Measurements from ENCODE around the gene NEB. TPM values are rescaled to one million over a fixed set of nuclear protein-coding genes. Genes with fewer than 3 reads are reported as not detected.
"Not testable (repeated sequence)": the region's sequence is repeated elsewhere in the genome, so short reads cannot be mapped to it uniquely, and the experiment has no call there.

NEB gene
- total and polyA plus RNA-seq, 3 donors from 2014 or later, result 5.5 to 18.6 (median 5.7) TPM

- no peak overlapping the region for H3K27ac ChIP-seq
- H3K27me3 ChIP-seq, result no peaks in the 10 kb centered on the region
- intact Hi-C loops (cut with DNase I; ENCODE audit: low total_unique reads), result no loop called here
- no peak for DNase-seq
- no peak overlapping the region for H3K4me3 ChIP-seq
- WGBS, 2 donors, result 94 to 97% methylated on average over 4 of the region's 4 CpGs
- no peaks in the 10 kb centered on the region for H3K4me1 ChIP-seq
- H3K36me3 ChIP-seq (ENCODE audit: low read depth, missing control alignments), result no peaks in the 10 kb centered on the region
- H3K9me3 ChIP-seq, result no peaks in the 10 kb centered on the region
- TF ChIP-seq CTCF (IDR thresholded peaks at IDR 0.05) (no peak), POLR2A (IDR thresholded peaks at IDR 0.05) (no peak)
These were observed 124.6 kb downstream of the NEB start for GRCh38 chr2:151609705-151610104.

DNA sequence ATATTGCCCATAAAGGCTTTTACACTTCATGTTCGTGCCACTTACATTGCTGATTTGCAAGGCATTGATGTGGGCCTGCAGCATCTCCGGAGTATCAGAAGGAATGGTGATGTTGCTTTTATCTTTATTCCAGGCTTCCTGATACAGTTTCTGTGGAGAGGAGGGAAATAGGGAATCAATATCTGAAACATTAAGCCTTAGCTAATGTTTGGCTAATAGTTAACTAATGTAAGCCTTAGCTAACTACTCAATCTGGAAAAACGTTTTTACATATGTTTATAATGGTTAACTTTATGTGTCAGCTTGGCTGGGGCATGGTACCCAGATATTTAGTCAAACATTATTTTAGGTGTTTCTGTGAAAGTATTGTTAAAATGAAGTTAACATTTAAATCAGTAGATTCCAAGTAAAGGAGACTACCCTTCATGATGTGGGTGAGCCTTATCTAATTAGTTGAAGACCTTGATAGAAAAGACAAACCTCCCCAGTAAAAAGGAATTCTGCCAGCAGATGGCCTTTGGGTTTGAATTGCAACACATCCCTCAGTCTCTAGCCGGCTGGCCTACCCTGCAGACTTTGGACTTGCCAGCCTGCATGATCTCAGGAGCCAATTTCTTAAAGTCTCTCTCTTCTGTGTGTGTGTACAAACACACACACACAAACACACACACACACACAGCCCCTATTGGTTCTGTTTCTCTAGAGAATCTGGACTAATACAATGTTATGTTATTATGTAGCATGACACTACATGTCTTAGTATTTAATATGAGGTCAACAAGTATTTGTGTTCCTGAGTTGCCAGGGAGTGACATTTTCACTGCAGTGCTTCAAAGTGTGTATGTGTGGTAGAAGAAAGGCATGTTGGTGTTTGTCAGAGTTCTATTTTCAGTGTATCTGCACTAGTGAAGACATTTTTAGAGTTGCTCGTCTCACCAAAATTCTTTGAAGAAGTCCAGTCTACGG, 126.5 kb downstream of the NEB start:
- intact Hi-C loops (cut with DNase I; ENCODE audit: low total_unique reads); H3K36me3 ChIP-seq (ENCODE audit: low read depth, missing control alignments); H3K4me3 ChIP-seq; H3K4me1 ChIP-seq; DNase-seq; H3K27ac ChIP-seq; H3K9me3 ChIP-seq; H3K27me3 ChIP-seq: not testable (repeated sequence)
- WGBS, 2 donors, result no CpG with 5 or more reads among the region's 6 CpGs

GRCh38 chr2:151603530-151603929, 130.7 kb downstream of the NEB start:
- H3K27me3 ChIP-seq; intact Hi-C loops (cut with DNase I; ENCODE audit: low total_unique reads); H3K36me3 ChIP-seq (ENCODE audit: low read depth, missing control alignments); H3K4me1 ChIP-seq; H3K4me3 ChIP-seq; H3K27ac ChIP-seq; H3K9me3 ChIP-seq: not testable (repeated sequence)
- peak; percentile 25 for DNase-seq
- WGBS, 2 donors, result no CpG with 5 or more reads among the region's 2 CpGs

DNA sequence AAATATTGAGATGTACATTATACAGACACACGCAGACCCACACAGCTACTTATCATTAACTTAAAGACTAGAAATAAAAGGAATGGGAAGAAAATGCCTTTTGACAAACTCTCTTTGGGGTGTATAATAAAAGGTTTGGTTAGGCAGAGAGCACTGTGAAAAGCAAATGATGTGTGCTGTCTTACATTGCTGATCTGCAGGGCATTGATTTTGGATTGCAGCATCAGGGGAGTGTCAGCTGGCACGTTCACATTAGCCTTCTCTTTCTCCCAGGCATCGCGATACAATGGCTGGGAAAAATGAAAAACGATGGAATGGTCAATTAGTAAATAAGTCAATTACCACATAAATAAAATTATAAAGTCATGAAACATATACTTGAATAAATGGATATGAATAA, 131.9 kb downstream of the NEB start:
- WGBS, 2 donors, result no CpG with 5 or more reads among the region's 5 CpGs
- not testable (repeated sequence) for H3K27ac ChIP-seq

DNA sequence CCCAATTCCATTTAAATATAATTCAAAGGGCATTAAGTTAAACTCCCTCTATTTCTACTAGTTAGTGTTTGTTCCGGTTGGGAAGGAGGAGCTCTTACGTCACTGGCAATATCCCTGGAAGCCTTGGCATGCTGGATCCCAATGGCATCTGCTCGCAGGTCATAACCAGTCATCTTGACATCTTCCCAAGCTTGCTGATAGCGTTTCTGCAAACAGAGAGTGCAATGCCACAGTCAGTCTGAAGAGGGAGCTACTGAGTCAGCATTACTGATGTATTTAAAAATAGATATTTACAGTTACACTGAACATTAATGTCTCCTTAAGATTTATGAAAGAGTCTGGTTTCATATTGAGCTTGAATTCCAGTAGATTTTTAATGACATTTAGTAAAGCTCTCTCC, 132.5 kb downstream of the NEB start:
- DNase-seq; H3K36me3 ChIP-seq (ENCODE audit: low read depth, missing control alignments); intact Hi-C loops (cut with DNase I; ENCODE audit: low total_unique reads); H3K9me3 ChIP-seq; H3K27ac ChIP-seq; H3K4me3 ChIP-seq; H3K27me3 ChIP-seq; H3K4me1 ChIP-seq: not testable (repeated sequence)
- WGBS, 2 donors, result no CpG with 5 or more reads among the region's 4 CpGs

More for the DNA sequence above, 131.9 kb downstream of the NEB start:
- H3K36me3 ChIP-seq (ENCODE audit: low read depth, missing control alignments); H3K27me3 ChIP-seq; intact Hi-C loops (cut with DNase I; ENCODE audit: low total_unique reads); H3K9me3 ChIP-seq; H3K4me3 ChIP-seq; DNase-seq; H3K4me1 ChIP-seq: not testable (repeated sequence)

GRCh38 chr2:151596903-151597608, 137.2 kb downstream of the NEB start:
- H3K27me3 ChIP-seq; H3K36me3 ChIP-seq (ENCODE audit: low read depth, missing control alignments); H3K9me3 ChIP-seq; intact Hi-C loops (cut with DNase I; ENCODE audit: low total_unique reads); DNase-seq; H3K27ac ChIP-seq; H3K4me3 ChIP-seq; H3K4me1 ChIP-seq: not testable (repeated sequence)
- WGBS, 2 donors, result no CpG with 5 or more reads among the region's 4 CpGs

DNA sequence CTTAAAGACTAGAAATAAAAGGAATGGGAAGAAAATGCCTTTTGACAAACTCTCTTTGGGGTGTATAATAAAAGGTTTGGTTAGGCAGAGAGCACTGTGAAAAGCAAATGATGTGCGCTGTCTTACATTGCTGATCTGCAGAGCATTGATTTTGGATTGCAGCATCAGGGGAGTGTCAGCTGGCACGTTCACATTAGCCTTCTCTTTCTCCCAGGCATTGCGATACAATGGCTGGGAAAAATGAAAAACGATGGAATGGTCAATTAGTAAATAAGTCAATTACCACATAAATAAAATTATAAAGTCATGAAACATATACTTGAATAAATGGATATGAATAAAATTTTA, 142.4 kb downstream of the NEB start:
- intact Hi-C loops (cut with DNase I; ENCODE audit: low total_unique reads); H3K9me3 ChIP-seq; H3K4me1 ChIP-seq; H3K27ac ChIP-seq; H3K4me3 ChIP-seq; DNase-seq; H3K27me3 ChIP-seq; H3K36me3 ChIP-seq (ENCODE audit: low read depth, missing control alignments): not testable (repeated sequence)
- WGBS, 2 donors, result 81 to 92% methylated on average over 4 of the region's 4 CpGs
